HCT116 (cell line): ENCODE data around the gene RNF166.

ENCODE experiments used
- CEBPB ChIP-seq: IDR thresholded peaks from 2 replicates; pipeline ENCODE4 v1.6.1; 2012; ENCODE audit warnings: low read depth
- EZH2phosphoT487 ChIP-seq: fragments of 200-600 bp; IDR thresholded peaks from 2 replicates; pipeline ENCODE4 v1.6.1; 2018; ENCODE audit warnings: antibody characterized with exemption, borderline replicate concordance
- TF ChIP-seq, protein P1 (sequence below), 3 experiments: fragments of 200-600 bp in 1 of 3; sonication (generic) in 1 of 3; IDR thresholded peaks in 2 of 3; conservative IDR thresholded peaks in 1 of 3; 2 replicates each; pipeline ENCODE4 v1.5.1; 2012 to 2017; ENCODE audit warnings: low read depth in 2 of 3, low read length in 2 of 3, antibody characterized with exemption in 1 of 3, borderline replicate concordance in 1 of 3, control low read depth in 1 of 3, mild to moderate bottlenecking in 1 of 3, mixed read lengths in 1 of 3, mixed run types in 1 of 3, moderate library complexity in 1 of 3; ENCODE audit not compliant: insufficient read depth in 1 of 3

DNA sequence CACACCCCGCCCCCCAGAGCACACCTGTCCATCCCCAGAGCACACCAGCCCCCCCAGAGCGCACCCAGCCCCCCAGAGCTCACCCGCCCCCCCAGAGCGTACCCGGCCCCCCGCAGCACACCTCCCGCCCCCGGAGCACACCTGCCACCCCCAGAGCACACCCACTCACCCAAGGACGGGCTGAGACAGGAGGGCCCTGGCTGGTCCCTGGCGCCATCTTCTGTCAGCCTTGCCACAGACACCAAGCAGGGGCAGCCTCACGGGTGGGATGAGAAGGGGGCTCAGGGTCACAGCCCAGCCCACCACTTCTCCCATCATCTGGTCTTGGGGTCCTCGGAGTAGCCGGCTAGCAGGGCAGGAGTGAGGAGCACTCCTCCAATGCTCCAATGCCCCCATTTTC lies 47.0 kb upstream of the RNF166 start:
- TF ChIP-seq, protein P1, sequence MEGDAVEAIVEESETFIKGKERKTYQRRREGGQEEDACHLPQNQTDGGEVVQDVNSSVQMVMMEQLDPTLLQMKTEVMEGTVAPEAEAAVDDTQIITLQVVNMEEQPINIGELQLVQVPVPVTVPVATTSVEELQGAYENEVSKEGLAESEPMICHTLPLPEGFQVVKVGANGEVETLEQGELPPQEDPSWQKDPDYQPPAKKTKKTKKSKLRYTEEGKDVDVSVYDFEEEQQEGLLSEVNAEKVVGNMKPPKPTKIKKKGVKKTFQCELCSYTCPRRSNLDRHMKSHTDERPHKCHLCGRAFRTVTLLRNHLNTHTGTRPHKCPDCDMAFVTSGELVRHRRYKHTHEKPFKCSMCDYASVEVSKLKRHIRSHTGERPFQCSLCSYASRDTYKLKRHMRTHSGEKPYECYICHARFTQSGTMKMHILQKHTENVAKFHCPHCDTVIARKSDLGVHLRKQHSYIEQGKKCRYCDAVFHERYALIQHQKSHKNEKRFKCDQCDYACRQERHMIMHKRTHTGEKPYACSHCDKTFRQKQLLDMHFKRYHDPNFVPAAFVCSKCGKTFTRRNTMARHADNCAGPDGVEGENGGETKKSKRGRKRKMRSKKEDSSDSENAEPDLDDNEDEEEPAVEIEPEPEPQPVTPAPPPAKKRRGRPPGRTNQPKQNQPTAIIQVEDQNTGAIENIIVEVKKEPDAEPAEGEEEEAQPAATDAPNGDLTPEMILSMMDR (IDR thresholded peaks at IDR 0.05 in 2 of 3, conservative IDR thresholded peaks at IDR 0.05 in 1 of 3; ENCODE audit: borderline replicate concordance in 1 of 3, insufficient read depth in 1 of 3, low read depth in 2 of 3, low read length in 2 of 3) = no peak
- no peak for TF ChIP-seq EZH2phosphoT487
- TF ChIP-seq CEBPB = no peak
